NCI-H187 treated with DMSO at 0.1 percent for 48 hours (cell line): ENCODE data around the gene FBXO46.
"Not testable (repeated sequence)": the region's sequence is repeated elsewhere in the genome, so short reads cannot be mapped to it uniquely, and the experiment has no call there.

Source experiments
- DNase-seq: peaks from one replicate; lab custom pipeline; 2025; lab: John Stamatoyannopoulos, UW

FBXO46 gene

GRCh38 chr19:45728683-45729082, 2.0 kb downstream of the FBXO46 start:
- DNase-seq: not testable (repeated sequence)

- DNase-seq: not testable (repeated sequence)
These were observed 10.6 kb downstream of the FBXO46 start for GRCh38 chr19:45720065-45720464.

- DNase-seq: no peak
These were observed 12.6 kb downstream of the FBXO46 start for GRCh38 chr19:45717983-45718650.

- DNase-seq: peak; percentile 94
These were observed 13.3 kb downstream of the FBXO46 start for GRCh38 chr19:45717131-45717982.

GRCh38 chr19:45716359-45717130, 14.2 kb downstream of the FBXO46 start:
- no peak for DNase-seq

GRCh38 chr19:45715139-45715538, 15.6 kb downstream of the FBXO46 start:
- DNase-seq: no peak

- no peak for DNase-seq
These were observed 17.6 kb downstream of the FBXO46 start for GRCh38 chr19:45713141-45713540.

- DNase-seq: no peak
These were observed 18.0 kb downstream of the FBXO46 start for GRCh38 chr19:45712699-45713067.

- no peak for DNase-seq
These were observed 18.6 kb downstream of the FBXO46 start for GRCh38 chr19:45711851-45712698.

- DNase-seq: no peak
These were observed 20.2 kb downstream of the FBXO46 start for GRCh38 chr19:45710356-45711130.

GRCh38 chr19:45705710-45706415, 24.8 kb downstream of the FBXO46 start:
- DNase-seq: no peak

- no peak for DNase-seq
These were observed 25.6 kb downstream of the FBXO46 start for GRCh38 chr19:45705115-45705514.

GRCh38 chr19:45701676-45702075, 29.0 kb downstream of the FBXO46 start:
- DNase-seq: no peak

- DNase-seq: peak; percentile 25
These were observed 37.4 kb downstream of the FBXO46 start for GRCh38 chr19:45693106-45693788.

- peak; percentile 100 for DNase-seq
These were observed 38.2 kb downstream of the FBXO46 start, which contains the start of gene QPCTL for GRCh38 chr19:45692187-45693105. Gene QPCTL, plus strand, starts transcription at chr19:45692666. Its CDS starts 38 bp downstream, at chr19:45692704.

- peak; percentile 75 for DNase-seq
These were observed 39.0 kb downstream of the FBXO46 start, which contains the start of gene SNRPD2 for GRCh38 chr19:45691516-45692186. Gene SNRPD2, minus strand, starts transcription at chr19:45691953. Its CDS starts 65 bp downstream, at chr19:45691888.

- no peak for DNase-seq
These were observed 43.1 kb downstream of the FBXO46 start for GRCh38 chr19:45687599-45687998.

GRCh38 chr19:45685045-45685444, 45.7 kb downstream of the FBXO46 start:
- DNase-seq: not testable (repeated sequence)
